ENCODE measurements around the gene KCTD1. TPM values are rescaled to one million over a fixed set of nuclear protein-coding genes. Genes with fewer than 3 reads are reported as not detected.
A peak's percentile ranks its signal among the peaks of the same experiment; 100 is the strongest.

Gene KCTD1
- total RNA-seq, 1 donor from 2014 or later, result 3.7 TPM

- no peak overlapping the region for H3K27ac ChIP-seq (ENCODE audit: low read depth, low read length)
- H3K4me1 ChIP-seq (ENCODE audit: control insufficient read depth in 3 of 3, insufficient read depth in 3 of 3, low read length in 3 of 3), result no peaks in the 10 kb centered on the region
- H3K9me3 ChIP-seq (ENCODE audit: control insufficient read depth in 3 of 3, low read length in 3 of 3), result no peaks in the 10 kb centered on the region
- H3K36me3 ChIP-seq (ENCODE audit: control insufficient read depth in 3 of 3, insufficient read depth in 3 of 3, low read length in 3 of 3), result no peaks in the 10 kb centered on the region
- H3K27me3 ChIP-seq (ENCODE audit: control insufficient read depth in 3 of 3, insufficient read depth in 3 of 3, low read length in 3 of 3), result no peaks in the 10 kb centered on the region
- no peak overlapping the region for H3K4me3 ChIP-seq (ENCODE audit: low read length in 3 of 3)
- no peak overlapping the region for H3K9ac ChIP-seq (ENCODE audit: low read depth in 1 of 3, low read length in 3 of 3)
Observed at GRCh38 chr18:26506012-26506411, 42.3 kb downstream of the KCTD1 start.

- Histone ChIP-seq H3K27ac (ENCODE audit: low read depth, low read length) (no peak overlapping the region), H3K9me3 (ENCODE audit: control insufficient read depth in 3 of 3, low read length in 3 of 3) (no peaks in the 10 kb centered on the region), H3K4me3 (ENCODE audit: low read length in 3 of 3) (no peak overlapping the region), H3K9ac (ENCODE audit: low read depth in 1 of 3, low read length in 3 of 3) (no peak overlapping the region), H3K27me3 (ENCODE audit: control insufficient read depth in 3 of 3, insufficient read depth in 3 of 3, low read length in 3 of 3) (no peaks in the 10 kb centered on the region), H3K36me3 (ENCODE audit: control insufficient read depth in 3 of 3, insufficient read depth in 3 of 3, low read length in 3 of 3) (no peaks in the 10 kb centered on the region), H3K4me1 (ENCODE audit: control insufficient read depth in 3 of 3, insufficient read depth in 3 of 3, low read length in 3 of 3) (no peaks in the 10 kb centered on the region)
Observed at GRCh38 chr18:26504831-26505230, 43.5 kb downstream of the KCTD1 start.

- Histone ChIP-seq H3K4me3 (ENCODE audit: low read length in 3 of 3) (no peak overlapping the region), H3K4me1 (ENCODE audit: control insufficient read depth in 3 of 3, insufficient read depth in 3 of 3, low read length in 3 of 3) (peaks cover 0 to 2% (median 0%) of the 10 kb centered on the region in 3 donors), H3K9me3 (ENCODE audit: control insufficient read depth in 3 of 3, low read length in 3 of 3) (no peaks in the 10 kb centered on the region)
Observed at GRCh38 chr18:26503382-26503781, 45.0 kb downstream of the KCTD1 start.

GRCh38 chr18:26502823-26503222 lies 45.5 kb downstream of the KCTD1 start:
- peaks cover 3 to 7% (median 4%) of the 10 kb centered on the region in 3 donors for H3K4me1 ChIP-seq (ENCODE audit: control insufficient read depth in 3 of 3, insufficient read depth in 3 of 3, low read length in 3 of 3)
- no peak overlapping the region for H3K27ac ChIP-seq (ENCODE audit: low read depth, low read length)
- H3K27me3 ChIP-seq (ENCODE audit: control insufficient read depth in 3 of 3, insufficient read depth in 3 of 3, low read length in 3 of 3), result no peaks in the 10 kb centered on the region
- no peak overlapping the region for H3K9ac ChIP-seq (ENCODE audit: low read depth in 1 of 3, low read length in 3 of 3)
- H3K9me3 ChIP-seq (ENCODE audit: control insufficient read depth in 3 of 3, low read length in 3 of 3), result no peaks in the 10 kb centered on the region
- H3K4me3 ChIP-seq (ENCODE audit: low read length in 3 of 3), result no peak overlapping the region
- H3K36me3 ChIP-seq (ENCODE audit: control insufficient read depth in 3 of 3, insufficient read depth in 3 of 3, low read length in 3 of 3), result no peaks in the 10 kb centered on the region

More at GRCh38 chr18:26503382-26503781, 45.0 kb downstream of the KCTD1 start:
- Histone ChIP-seq H3K9ac (ENCODE audit: low read depth in 1 of 3, low read length in 3 of 3) (no peak overlapping the region), H3K27ac (ENCODE audit: low read depth, low read length) (no peak overlapping the region), H3K27me3 (ENCODE audit: control insufficient read depth in 3 of 3, insufficient read depth in 3 of 3, low read length in 3 of 3) (no peaks in the 10 kb centered on the region), H3K36me3 (ENCODE audit: control insufficient read depth in 3 of 3, insufficient read depth in 3 of 3, low read length in 3 of 3) (no peaks in the 10 kb centered on the region)

GRCh38 chr18:26497866-26498265 lies 50.5 kb downstream of the KCTD1 start:
- Histone ChIP-seq H3K9ac (ENCODE audit: low read depth in 1 of 3, low read length in 3 of 3) (no peak overlapping the region), H3K27ac (ENCODE audit: low read depth, low read length) (peak overlapping the region; percentile 28), H3K27me3 (ENCODE audit: control insufficient read depth in 3 of 3, insufficient read depth in 3 of 3, low read length in 3 of 3) (no peaks in the 10 kb centered on the region), H3K4me1 (ENCODE audit: control insufficient read depth in 3 of 3, insufficient read depth in 3 of 3, low read length in 3 of 3) (peaks cover 6 to 7% (median 6%) of the 10 kb centered on the region in 3 donors), H3K4me3 (ENCODE audit: low read length in 3 of 3) (no peak overlapping the region), H3K9me3 (ENCODE audit: control insufficient read depth in 3 of 3, low read length in 3 of 3) (no peaks in the 10 kb centered on the region), H3K36me3 (ENCODE audit: control insufficient read depth in 3 of 3, insufficient read depth in 3 of 3, low read length in 3 of 3) (no peaks in the 10 kb centered on the region)

GRCh38 chr18:26496528-26496927 lies 51.8 kb downstream of the KCTD1 start:
- H3K4me1 ChIP-seq (ENCODE audit: control insufficient read depth in 3 of 3, insufficient read depth in 3 of 3, low read length in 3 of 3), result peaks cover 6 to 7% (median 6%) of the 10 kb centered on the region in 3 donors
- H3K27ac ChIP-seq (ENCODE audit: low read depth, low read length), result no peak overlapping the region
- H3K9ac ChIP-seq (ENCODE audit: low read depth in 1 of 3, low read length in 3 of 3), result no peak overlapping the region
- no peaks in the 10 kb centered on the region for H3K36me3 ChIP-seq (ENCODE audit: control insufficient read depth in 3 of 3, insufficient read depth in 3 of 3, low read length in 3 of 3)
- H3K4me3 ChIP-seq (ENCODE audit: low read length in 3 of 3), result no peak overlapping the region
- no peaks in the 10 kb centered on the region for H3K9me3 ChIP-seq (ENCODE audit: control insufficient read depth in 3 of 3, low read length in 3 of 3)
- no peaks in the 10 kb centered on the region for H3K27me3 ChIP-seq (ENCODE audit: control insufficient read depth in 3 of 3, insufficient read depth in 3 of 3, low read length in 3 of 3)

- Histone ChIP-seq H3K4me1 (ENCODE audit: control insufficient read depth in 3 of 3, insufficient read depth in 3 of 3, low read length in 3 of 3) (peaks cover 6 to 7% (median 6%) of the 10 kb centered on the region in 3 donors), H3K9me3 (ENCODE audit: control insufficient read depth in 3 of 3, low read length in 3 of 3) (no peaks in the 10 kb centered on the region), H3K27me3 (ENCODE audit: control insufficient read depth in 3 of 3, insufficient read depth in 3 of 3, low read length in 3 of 3) (no peaks in the 10 kb centered on the region), H3K27ac (ENCODE audit: low read depth, low read length) (no peak overlapping the region), H3K9ac (ENCODE audit: low read depth in 1 of 3, low read length in 3 of 3) (no peak overlapping the region), H3K36me3 (ENCODE audit: control insufficient read depth in 3 of 3, insufficient read depth in 3 of 3, low read length in 3 of 3) (peaks cover 0 to 4% (median 0%) of the 10 kb centered on the region in 3 donors), H3K4me3 (ENCODE audit: low read length in 3 of 3) (no peak overlapping the region)
Observed at GRCh38 chr18:26495287-26495686, 53.1 kb downstream of the KCTD1 start.

- Histone ChIP-seq H3K36me3 (ENCODE audit: control insufficient read depth in 3 of 3, insufficient read depth in 3 of 3, low read length in 3 of 3) (peaks cover 0 to 4% (median 0%) of the 10 kb centered on the region in 3 donors), H3K9me3 (ENCODE audit: control insufficient read depth in 3 of 3, low read length in 3 of 3) (no peaks in the 10 kb centered on the region), H3K4me3 (ENCODE audit: low read length in 3 of 3) (no peak overlapping the region), H3K9ac (ENCODE audit: low read depth in 1 of 3, low read length in 3 of 3) (no peak overlapping the region), H3K27ac (ENCODE audit: low read depth, low read length) (no peak overlapping the region), H3K4me1 (ENCODE audit: control insufficient read depth in 3 of 3, insufficient read depth in 3 of 3, low read length in 3 of 3) (peaks cover under 1 to 5% (median 4%) of the 10 kb centered on the region in 3 donors), H3K27me3 (ENCODE audit: control insufficient read depth in 3 of 3, insufficient read depth in 3 of 3, low read length in 3 of 3) (no peaks in the 10 kb centered on the region)
Observed at GRCh38 chr18:26493021-26493420, 55.3 kb downstream of the KCTD1 start.

- Histone ChIP-seq H3K9me3 (ENCODE audit: control insufficient read depth in 3 of 3, low read length in 3 of 3) (no peaks in the 10 kb centered on the region), H3K27me3 (ENCODE audit: control insufficient read depth in 3 of 3, insufficient read depth in 3 of 3, low read length in 3 of 3) (no peaks in the 10 kb centered on the region), H3K9ac (ENCODE audit: low read depth in 1 of 3, low read length in 3 of 3) (no peak overlapping the region), H3K4me1 (ENCODE audit: control insufficient read depth in 3 of 3, insufficient read depth in 3 of 3, low read length in 3 of 3) (no peaks in the 10 kb centered on the region), H3K36me3 (ENCODE audit: control insufficient read depth in 3 of 3, insufficient read depth in 3 of 3, low read length in 3 of 3) (peaks cover 0 to 4% (median 0%) of the 10 kb centered on the region in 3 donors), H3K4me3 (ENCODE audit: low read length in 3 of 3) (no peak overlapping the region), H3K27ac (ENCODE audit: low read depth, low read length) (no peak overlapping the region)
Observed at GRCh38 chr18:26491194-26491816, 57.0 kb downstream of the KCTD1 start.

- no peaks in the 10 kb centered on the region for H3K9me3 ChIP-seq (ENCODE audit: control insufficient read depth in 3 of 3, low read length in 3 of 3)
- H3K27me3 ChIP-seq (ENCODE audit: control insufficient read depth in 3 of 3, insufficient read depth in 3 of 3, low read length in 3 of 3), result no peaks in the 10 kb centered on the region
- H3K36me3 ChIP-seq (ENCODE audit: control insufficient read depth in 3 of 3, insufficient read depth in 3 of 3, low read length in 3 of 3), result peaks cover 0 to 4% (median 0%) of the 10 kb centered on the region in 3 donors
- H3K4me3 ChIP-seq (ENCODE audit: low read length in 3 of 3), result no peak overlapping the region
- H3K9ac ChIP-seq (ENCODE audit: low read depth in 1 of 3, low read length in 3 of 3), result no peak overlapping the region
- no peaks in the 10 kb centered on the region for H3K4me1 ChIP-seq (ENCODE audit: control insufficient read depth in 3 of 3, insufficient read depth in 3 of 3, low read length in 3 of 3)
- no peak overlapping the region for H3K27ac ChIP-seq (ENCODE audit: low read depth, low read length)
Observed at GRCh38 chr18:26489881-26490280, 58.5 kb downstream of the KCTD1 start.

Measured in skeletal muscle tissue (tissue), 4 donors.